Neuron (in vitro differentiated cells): Measurements from ENCODE around the gene TBX4.

Experiments
- H2AFZ ChIP-seq: one replicate; pipeline ENCODE4 v1.6.1; 2013; ENCODE audit warnings: low read depth, mild to moderate bottlenecking, inconsistent platforms, low read length, moderate library complexity
- H3K27me3 ChIP-seq: one replicate; pipeline ENCODE4 v1.6.1; 2013; ENCODE audit warnings: low read length; ENCODE audit not compliant: insufficient read depth
- H3K36me3 ChIP-seq: one replicate; pipeline ENCODE4 v1.6.1; 2013; ENCODE audit warnings: low read length; ENCODE audit not compliant: insufficient read depth
- H3K4me1 ChIP-seq: one replicate; pipeline ENCODE4 v1.6.1; 2013; ENCODE audit warnings: low read length; ENCODE audit not compliant: insufficient read depth
- H3K4me3 ChIP-seq: 2 replicates; pipeline ENCODE4 v1.5.1; 2013; ENCODE audit warnings: mild to moderate bottlenecking, low read length, moderate library complexity
- H3K9me3 ChIP-seq: one replicate; pipeline ENCODE4 v1.6.1; 2013; ENCODE audit warnings: low read length

The TBX4 gene

GRCh38 chr17:61458000-61458399, 5.8 kb downstream of the TBX4 start:
- Histone ChIP-seq H3K9me3 (peaks cover 20% of the 10 kb centered on the region), H3K4me1 (no peaks in the 10 kb centered on the region), H3K27me3 (peaks cover 97% of the 10 kb centered on the region), H3K36me3 (no peaks in the 10 kb centered on the region), H2AFZ (no peak overlapping the region), H3K4me3 (no peak overlapping the region)

GRCh38 chr17:61458421-61459141, 6.4 kb downstream of the TBX4 start:
- Histone ChIP-seq H3K4me1 (no peaks in the 10 kb centered on the region), H3K27me3 (peaks cover 99% of the 10 kb centered on the region)

GRCh38 chr17:61459142-61459809, 7.1 kb downstream of the TBX4 start:
- Histone ChIP-seq H2AFZ (no peak overlapping the region), H3K27me3 (peaks cover 93% of the 10 kb centered on the region), H3K4me1 (no peaks in the 10 kb centered on the region), H3K9me3 (peaks cover 20% of the 10 kb centered on the region), H3K4me3 (no peak overlapping the region), H3K36me3 (no peaks in the 10 kb centered on the region)

More at GRCh38 chr17:61458421-61459141, 6.4 kb downstream of the TBX4 start:
- Histone ChIP-seq H2AFZ (no peak overlapping the region), H3K36me3 (no peaks in the 10 kb centered on the region), H3K9me3 (peaks cover 20% of the 10 kb centered on the region), H3K4me3 (no peak overlapping the region)

GRCh38 chr17:61459939-61460718, 7.9 kb downstream of the TBX4 start:
- Histone ChIP-seq H2AFZ (no peak overlapping the region), H3K4me1 (no peaks in the 10 kb centered on the region), H3K4me3 (no peak overlapping the region), H3K36me3 (no peaks in the 10 kb centered on the region), H3K27me3 (peaks cover 93% of the 10 kb centered on the region), H3K9me3 (peaks cover 20% of the 10 kb centered on the region)

GRCh38 chr17:61460796-61461585, 8.8 kb downstream of the TBX4 start:
- Histone ChIP-seq H3K9me3 (peaks cover 17% of the 10 kb centered on the region), H3K36me3 (no peaks in the 10 kb centered on the region), H3K27me3 (peaks cover 93% of the 10 kb centered on the region), H3K4me1 (no peaks in the 10 kb centered on the region), H2AFZ (no peak overlapping the region), H3K4me3 (no peak overlapping the region)

- no peaks in the 10 kb centered on the region for H3K4me1 ChIP-seq
- peaks cover 15% of the 10 kb centered on the region for H3K9me3 ChIP-seq
- H3K36me3 ChIP-seq, result no peaks in the 10 kb centered on the region
- peak overlapping the region; percentile 20 for H2AFZ ChIP-seq
- H3K4me3 ChIP-seq, result no peak overlapping the region
- H3K27me3 ChIP-seq, result peaks cover 92% of the 10 kb centered on the region
These were observed 9.4 kb downstream of the TBX4 start for GRCh38 chr17:61461586-61461966.

GRCh38 chr17:61461967-61462718, 9.9 kb downstream of the TBX4 start:
- Histone ChIP-seq H2AFZ (peak overlapping the region; percentile 20), H3K36me3 (no peaks in the 10 kb centered on the region), H3K4me1 (no peaks in the 10 kb centered on the region), H3K27me3 (peaks cover 86% of the 10 kb centered on the region), H3K9me3 (peaks cover 15% of the 10 kb centered on the region), H3K4me3 (no peak overlapping the region)

GRCh38 chr17:61462719-61463315, 10.6 kb downstream of the TBX4 start:
- H3K4me1 ChIP-seq, result no peaks in the 10 kb centered on the region
- H3K9me3 ChIP-seq, result peaks cover 15% of the 10 kb centered on the region
- H3K4me3 ChIP-seq, result no peak overlapping the region
- no peak overlapping the region for H2AFZ ChIP-seq
- H3K36me3 ChIP-seq, result no peaks in the 10 kb centered on the region
- H3K27me3 ChIP-seq, result peaks cover 80% of the 10 kb centered on the region

GRCh38 chr17:61463316-61464129, 11.3 kb downstream of the TBX4 start:
- H3K4me1 ChIP-seq, result no peaks in the 10 kb centered on the region
- no peak overlapping the region for H2AFZ ChIP-seq
- H3K4me3 ChIP-seq, result no peak overlapping the region
- H3K9me3 ChIP-seq, result peaks cover 15% of the 10 kb centered on the region
- peaks cover 77% of the 10 kb centered on the region for H3K27me3 ChIP-seq
- H3K36me3 ChIP-seq, result no peaks in the 10 kb centered on the region

GRCh38 chr17:61464130-61464842, 12.1 kb downstream of the TBX4 start:
- Histone ChIP-seq H3K4me3 (no peak overlapping the region), H3K4me1 (no peaks in the 10 kb centered on the region), H2AFZ (no peak overlapping the region), H3K27me3 (peaks cover 76% of the 10 kb centered on the region), H3K9me3 (peaks cover 10% of the 10 kb centered on the region), H3K36me3 (no peaks in the 10 kb centered on the region)

GRCh38 chr17:61464843-61465180, 12.6 kb downstream of the TBX4 start:
- no peaks in the 10 kb centered on the region for H3K4me1 ChIP-seq
- H3K4me3 ChIP-seq, result no peak overlapping the region
- no peak overlapping the region for H2AFZ ChIP-seq
- peaks cover 6% of the 10 kb centered on the region for H3K9me3 ChIP-seq
- peaks cover 74% of the 10 kb centered on the region for H3K27me3 ChIP-seq
- H3K36me3 ChIP-seq, result no peaks in the 10 kb centered on the region
